HT1080 (cell line): ENCODE results near the gene DVL1. TPM values are rescaled to one million over a fixed set of nuclear protein-coding genes. Genes with fewer than 3 reads are reported as not detected.

ENCODE experiments used
- DNase-seq: peaks from one replicate; pipeline ENCODE4 v3.0.0-alpha.2; 2015; ENCODE audit warnings: low read depth
- total RNA-seq: library from RNA; depleted of rRNA; stranded (reverse); fragments of >200 nt; shearing (Covaris generic); gene quantifications from 2 replicates; pipeline ENCODE4 v1.2.3, GENCODE V29; 2014

Gene DVL1
- total RNA-seq, 1 experiment from 2014 or later = 113 TPM

DNA sequence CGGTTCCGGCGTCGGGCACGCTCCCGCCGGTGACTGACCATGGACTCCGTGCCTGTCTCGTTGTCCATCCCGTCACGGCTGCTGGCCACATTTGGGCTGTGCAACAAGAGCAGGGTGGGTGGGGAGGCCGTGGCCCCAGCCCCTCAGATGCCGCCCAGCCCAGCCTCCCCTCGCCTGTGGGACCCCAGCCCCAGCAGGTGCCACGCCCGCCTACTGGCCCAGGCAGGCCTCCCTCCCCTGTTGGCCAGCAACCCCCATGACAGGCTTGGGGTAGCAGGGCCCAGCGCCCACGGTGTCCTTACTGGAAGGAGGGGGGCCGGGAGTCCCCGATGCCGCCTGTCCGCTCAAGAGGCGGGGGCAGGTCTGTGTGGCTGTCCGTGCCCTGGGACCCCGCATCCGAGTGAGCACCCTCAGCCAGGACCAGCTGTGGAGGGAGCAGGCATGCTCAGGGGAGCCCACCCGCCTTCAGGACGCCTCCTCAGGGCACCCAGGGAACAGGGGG lies 7.1 kb downstream of the DVL1 start:
- no peak for DNase-seq

DNA sequence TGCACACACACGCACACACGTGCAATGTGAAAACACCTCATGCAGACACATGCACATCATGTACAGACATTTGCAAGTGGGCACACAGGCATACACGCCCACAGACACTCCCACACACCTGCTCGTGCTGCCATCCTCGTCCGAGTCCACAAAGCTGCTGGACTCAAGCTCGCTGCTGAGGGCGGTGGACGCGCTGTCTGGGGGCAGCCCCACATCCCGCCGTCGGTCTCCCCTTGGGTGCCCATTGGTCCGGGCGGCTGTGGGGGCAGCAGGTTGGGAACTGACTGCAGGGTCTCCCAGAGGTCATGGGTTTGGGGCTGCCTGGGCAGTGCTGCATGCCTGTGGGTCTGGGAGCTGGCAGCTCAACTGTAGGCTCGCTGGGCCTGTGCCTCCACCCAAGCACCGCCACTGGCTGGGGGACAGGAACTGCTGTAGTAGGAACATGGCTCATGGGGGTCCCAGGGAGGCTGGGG lies 7.6 kb downstream of the DVL1 start:
- DNase-seq = no peak

DNA sequence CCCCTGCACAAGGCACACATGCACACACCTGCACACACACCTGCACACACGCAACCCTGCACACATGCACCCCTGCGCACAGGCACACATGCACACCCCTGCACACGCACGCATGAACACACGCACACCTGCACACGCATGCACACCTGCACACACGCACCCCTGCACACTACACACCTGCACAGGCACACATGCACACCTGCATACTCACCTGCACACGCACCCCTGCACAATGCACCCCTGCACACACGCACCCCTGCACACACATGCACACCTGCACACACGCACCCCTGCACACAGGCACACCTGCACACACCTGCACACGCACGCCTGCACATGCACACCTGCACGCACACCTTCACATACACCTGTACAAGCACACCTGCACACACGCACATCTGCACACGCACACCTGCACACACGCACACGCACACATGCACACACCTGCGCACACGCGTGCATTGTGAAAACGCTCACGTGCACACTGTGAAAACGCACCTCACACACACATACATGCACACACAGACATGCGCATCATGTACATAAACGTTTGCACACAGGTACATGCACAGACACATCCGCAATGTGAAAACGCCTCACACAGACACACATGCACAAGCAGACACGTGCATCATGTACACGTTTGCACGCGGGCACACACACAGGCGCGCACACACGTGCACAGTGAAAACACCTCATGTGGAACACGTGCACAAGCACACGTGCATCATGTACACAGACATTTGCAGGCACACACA lies 8.2 kb downstream of the DVL1 start:
- DNase-seq = no peak

DNA sequence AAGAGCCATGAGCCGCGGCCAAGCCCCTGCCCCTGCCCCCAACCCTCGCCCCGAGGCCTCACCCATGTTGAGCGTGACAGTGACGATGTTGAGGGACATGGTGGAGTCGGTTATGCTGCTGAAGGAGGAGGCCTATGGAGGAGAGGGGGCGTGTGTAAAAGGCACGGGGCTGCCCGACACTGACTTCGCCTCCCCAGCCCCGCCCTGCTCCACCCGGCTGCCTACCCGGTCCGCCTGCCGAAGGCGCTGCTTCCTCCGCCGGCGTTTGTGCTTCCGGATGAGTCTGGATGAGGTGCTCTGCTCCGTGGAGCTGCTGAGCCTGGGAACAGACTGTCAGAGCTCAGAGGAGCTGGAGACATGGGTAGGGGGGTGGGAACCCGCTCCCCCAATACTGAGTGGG lies 9.0 kb downstream of the DVL1 start:
- DNase-seq = no peak

DNA sequence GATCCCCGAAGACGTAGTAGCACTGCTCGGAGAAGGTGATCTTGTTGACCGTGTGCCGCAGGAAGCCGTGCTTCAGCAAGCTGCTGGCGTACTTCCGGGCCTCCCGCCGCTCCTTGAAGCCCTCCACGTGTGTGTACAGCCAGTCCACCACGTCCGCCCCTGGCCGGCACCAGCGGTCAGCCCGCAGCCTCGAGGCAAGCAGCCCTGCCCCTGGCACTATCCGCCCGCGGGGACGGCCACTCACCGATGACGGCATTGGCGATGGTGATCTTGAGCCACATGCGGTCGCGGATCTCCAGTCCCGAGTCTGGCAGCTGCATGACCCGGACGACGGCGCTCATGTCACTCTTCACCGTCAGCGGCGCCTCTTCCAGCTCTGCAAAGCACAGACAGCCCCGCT lies 10.9 kb downstream of the DVL1 start:
- no peak for DNase-seq

DNA sequence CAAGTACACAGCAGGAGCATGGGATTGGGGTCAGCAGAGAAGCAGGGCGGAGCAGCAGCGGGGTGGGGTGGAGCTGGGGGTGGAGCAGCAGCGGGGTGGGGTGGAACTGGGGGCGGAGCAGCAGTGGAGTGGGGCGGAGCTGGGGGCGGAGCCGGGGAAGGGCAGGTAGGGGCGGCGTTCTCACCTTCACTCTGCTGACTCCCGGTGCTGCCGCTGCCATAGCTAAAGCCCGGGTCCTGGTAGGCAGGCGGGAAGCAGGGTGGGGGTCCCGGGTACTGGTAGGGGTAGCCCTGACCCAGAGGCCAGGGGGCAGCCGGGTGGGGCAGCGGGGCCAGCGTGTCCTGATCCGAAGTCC lies 11.4 kb downstream of the DVL1 start:
- no peak for DNase-seq

DNA sequence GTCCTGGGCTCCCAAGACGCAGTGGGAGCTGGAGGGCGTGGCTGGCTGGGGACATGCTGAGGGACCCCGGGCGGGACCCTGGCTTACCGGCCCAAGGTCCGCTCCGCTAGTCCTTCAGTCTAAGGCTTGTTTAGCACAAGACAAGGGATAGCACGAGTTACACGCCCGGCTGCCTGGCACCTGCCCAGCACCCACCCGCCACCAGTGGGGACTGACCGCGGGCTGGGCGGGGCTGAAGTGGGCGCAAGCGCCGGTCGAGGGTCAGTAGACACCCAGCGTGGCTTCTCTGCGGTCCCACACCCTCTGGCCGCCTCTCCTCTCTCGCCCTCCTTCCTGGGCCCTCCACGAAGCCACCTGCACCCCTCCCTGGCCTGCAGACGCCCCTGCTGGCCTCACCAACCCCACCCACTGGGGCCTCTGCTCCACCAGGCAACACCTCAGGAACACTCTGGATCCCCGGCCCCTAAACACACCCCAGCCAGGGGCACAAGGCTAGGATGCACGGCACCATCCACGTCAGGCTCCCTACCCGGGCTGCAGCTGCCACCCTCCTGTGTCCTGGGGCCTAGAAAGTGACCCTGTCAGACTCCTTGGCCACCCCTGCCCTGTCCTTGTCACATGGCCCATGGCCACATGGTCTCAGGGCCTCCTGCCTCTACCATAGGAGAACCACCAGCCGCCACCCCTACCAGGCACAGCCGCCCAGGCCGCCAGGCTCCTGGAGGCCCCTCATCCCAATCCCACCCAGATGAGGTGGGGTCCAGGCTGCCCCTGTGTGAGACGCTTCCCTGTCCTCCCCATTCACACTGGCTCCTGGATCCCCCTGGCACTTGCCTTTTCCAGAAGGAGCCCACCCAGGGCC lies 12.1 kb downstream of the DVL1 start:
- DNase-seq = no peak

DNA sequence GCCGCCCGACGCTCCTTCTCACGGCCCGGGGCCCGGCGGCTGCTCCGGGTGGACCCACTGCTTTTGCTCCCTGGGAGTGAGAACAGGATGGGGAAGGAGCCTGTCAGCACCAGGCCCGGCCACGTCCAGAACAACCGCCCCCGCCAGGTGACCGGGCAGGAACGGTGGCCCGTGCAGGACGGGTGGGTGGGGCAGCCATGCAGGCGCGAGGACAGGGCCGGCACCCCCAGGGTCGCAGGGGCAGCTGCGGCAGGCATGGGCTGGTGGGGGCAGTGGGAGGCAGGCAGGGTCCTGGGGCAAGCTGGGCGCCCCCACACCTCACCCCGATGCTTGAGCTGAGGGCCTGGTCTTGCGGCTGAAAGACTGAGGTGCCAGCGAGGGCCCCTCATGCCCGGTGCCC lies 12.8 kb downstream of the DVL1 start:
- DNase-seq = no peak

DNA sequence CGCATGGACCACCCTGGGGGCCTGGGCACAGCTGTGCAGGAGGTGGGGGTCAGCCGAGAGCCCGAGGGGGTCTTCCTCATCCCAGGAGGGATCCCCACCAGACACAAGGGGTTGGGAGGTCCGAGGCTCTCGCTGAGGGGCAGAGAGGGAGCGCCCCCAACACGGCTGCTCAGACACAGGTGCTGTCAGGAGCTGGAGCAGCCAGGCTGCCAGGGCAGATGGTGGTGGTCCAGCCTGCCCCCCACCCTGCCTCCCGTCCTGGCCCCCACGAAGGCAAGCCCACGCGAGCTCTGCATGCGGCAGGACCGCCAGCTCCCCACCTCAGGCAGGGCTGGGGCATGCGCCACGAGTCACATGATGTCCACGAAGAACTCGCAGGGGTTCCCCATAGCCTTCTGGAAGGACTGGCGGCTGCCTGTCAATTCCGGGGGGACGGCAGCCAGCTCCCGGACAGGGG lies 13.4 kb downstream of the DVL1 start:
- DNase-seq = no peak

DNA sequence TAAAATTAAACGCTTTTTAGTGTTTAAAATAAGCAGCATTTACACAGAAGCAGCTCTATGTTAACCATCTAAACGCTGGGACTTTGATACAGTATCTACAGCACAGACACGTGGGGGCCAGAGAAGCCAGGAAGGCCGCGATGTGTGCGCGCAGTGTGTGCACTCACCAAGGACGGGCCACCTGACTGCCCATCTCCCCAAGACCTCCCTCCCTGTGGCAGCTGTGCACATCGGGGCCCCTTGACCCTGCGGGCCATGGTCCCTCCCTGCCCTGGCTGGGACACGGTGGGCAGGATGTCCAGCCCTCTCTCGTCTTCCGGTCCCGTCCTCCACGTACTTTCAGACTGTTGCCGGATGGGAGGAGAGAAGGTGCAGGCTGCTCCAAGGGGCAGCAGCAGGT lies 13.9 kb downstream of the DVL1 start:
- DNase-seq = no peak

DNA sequence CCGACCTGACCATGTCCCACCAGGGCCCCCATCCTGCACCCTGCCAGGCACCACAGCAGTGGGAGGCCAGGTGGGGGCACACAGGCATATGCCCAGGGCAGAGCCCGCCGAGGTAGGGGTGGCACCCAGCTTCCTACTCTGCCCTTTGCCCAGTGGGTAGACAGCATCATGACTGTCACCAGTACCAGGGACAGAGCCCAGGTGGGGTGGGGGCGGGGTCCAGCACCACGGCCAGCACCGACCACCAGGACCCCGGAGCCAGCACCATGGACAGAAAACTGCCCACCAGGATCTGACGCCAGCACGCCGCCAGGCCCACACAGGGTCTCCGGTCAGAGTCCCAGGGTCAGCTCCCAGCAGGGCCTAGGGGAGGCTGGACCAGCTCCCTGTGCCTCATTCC lies 14.4 kb downstream of the DVL1 start:
- DNase-seq = no peak

DNA sequence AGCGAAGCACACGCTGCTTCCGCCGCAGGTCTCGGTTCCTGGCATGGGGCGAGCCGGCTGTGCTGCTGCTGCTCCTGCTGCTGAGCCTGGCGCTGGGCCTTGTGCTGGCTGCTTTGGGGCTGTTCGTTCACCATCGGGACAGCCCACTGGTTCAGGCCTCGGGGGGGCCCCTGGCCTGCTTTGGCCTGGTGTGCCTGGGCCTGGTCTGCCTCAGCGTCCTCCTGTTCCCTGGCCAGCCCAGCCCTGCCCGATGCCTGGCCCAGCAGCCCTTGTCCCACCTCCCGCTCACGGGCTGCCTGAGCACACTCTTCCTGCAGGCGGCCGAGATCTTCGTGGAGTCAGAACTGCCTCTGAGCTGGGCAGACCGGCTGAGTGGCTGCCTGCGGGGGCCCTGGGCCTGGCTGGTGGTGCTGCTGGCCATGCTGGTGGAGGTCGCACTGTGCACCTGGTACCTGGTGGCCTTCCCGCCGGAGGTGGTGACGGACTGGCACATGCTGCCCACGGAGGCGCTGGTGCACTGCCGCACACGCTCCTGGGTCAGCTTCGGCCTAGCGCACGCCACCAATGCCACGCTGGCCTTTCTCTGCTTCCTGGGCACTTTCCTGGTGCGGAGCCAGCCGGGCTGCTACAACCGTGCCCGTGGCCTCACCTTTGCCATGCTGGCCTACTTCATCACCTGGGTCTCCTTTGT lies 15.5 kb downstream of the DVL1 start:
- DNase-seq = no peak

DNA sequence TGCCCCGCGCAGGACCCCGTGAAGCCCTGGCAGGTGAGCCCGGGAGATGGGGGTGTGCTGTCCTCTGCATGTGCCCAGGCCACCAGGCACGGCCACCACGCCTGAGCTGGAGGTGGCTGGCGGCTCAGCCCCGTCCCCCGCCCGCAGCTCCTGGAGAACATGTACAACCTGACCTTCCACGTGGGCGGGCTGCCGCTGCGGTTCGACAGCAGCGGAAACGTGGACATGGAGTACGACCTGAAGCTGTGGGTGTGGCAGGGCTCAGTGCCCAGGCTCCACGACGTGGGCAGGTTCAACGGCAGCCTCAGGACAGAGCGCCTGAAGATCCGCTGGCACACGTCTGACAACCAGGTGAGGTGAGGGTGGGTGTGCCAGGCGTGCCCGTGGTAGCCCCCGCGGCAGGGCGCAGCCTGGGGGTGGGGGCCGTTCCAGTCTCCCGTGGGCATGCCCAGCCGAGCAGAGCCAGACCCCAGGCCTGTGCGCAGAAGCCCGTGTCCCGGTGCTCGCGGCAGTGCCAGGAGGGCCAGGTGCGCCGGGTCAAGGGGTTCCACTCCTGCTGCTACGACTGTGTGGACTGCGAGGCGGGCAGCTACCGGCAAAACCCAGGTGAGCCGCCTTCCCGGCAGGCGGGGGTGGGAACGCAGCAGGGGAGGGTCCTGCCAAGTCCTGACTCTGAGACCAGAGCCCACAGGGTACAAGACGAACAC lies 16.3 kb downstream of the DVL1 start:
- DNase-seq = no peak

DNA sequence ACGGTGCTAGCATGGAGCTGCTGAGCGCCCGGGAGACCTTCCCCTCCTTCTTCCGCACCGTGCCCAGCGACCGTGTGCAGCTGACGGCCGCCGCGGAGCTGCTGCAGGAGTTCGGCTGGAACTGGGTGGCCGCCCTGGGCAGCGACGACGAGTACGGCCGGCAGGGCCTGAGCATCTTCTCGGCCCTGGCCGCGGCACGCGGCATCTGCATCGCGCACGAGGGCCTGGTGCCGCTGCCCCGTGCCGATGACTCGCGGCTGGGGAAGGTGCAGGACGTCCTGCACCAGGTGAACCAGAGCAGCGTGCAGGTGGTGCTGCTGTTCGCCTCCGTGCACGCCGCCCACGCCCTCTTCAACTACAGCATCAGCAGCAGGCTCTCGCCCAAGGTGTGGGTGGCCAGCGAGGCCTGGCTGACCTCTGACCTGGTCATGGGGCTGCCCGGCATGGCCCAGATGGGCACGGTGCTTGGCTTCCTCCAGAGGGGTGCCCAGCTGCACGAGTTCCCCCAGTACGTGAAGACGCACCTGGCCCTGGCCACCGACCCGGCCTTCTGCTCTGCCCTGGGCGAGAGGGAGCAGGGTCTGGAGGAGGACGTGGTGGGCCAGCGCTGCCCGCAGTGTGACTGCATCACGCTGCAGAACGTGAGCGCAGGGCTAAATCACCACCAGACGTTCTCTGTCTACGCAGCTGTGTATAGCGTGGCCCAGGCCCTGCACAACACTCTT lies 17.0 kb downstream of the DVL1 start:
- DNase-seq = no peak

DNA sequence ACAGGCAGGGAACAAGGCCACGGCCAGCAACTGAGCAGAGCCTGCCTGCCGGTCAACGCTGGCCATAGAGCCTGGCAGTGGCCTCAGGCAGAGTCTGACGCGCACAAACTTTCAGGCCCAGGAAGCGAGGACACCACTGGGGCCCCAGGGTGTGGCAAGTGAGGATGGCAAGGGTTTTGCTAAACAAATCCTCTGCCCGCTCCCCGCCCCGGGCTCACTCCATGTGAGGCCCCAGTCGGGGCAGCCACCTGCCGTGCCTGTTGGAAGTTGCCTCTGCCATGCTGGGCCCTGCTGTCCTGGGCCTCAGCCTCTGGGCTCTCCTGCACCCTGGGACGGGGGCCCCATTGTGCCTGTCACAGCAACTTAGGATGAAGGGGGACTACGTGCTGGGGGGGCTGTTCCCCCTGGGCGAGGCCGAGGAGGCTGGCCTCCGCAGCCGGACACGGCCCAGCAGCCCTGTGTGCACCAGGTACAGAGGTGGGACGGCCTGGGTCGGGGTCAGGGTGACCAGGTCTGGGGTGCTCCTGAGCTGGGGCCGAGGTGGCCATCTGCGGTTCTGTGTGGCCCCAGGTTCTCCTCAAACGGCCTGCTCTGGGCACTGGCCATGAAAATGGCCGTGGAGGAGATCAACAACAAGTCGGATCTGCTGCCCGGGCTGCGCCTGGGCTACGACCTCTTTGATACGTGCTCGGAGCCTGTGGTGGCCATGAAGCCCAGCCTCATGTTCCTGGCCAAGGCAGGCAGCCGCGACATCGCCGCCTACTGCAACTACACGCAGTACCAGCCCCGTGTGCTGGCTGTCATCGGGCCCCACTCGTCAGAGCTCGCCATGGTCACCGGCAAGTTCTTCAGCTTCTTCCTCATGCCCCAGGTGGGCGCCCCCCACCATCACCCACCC lies 17.9 kb downstream of the DVL1 start, which contains the start of gene TAS1R3:
Gene TAS1R3 (plus strand): TSS at position 213 of the 898 bp plus-strand sequence. CDS start 66 bp downstream, at position 279.
- DNase-seq = no peak

DNA sequence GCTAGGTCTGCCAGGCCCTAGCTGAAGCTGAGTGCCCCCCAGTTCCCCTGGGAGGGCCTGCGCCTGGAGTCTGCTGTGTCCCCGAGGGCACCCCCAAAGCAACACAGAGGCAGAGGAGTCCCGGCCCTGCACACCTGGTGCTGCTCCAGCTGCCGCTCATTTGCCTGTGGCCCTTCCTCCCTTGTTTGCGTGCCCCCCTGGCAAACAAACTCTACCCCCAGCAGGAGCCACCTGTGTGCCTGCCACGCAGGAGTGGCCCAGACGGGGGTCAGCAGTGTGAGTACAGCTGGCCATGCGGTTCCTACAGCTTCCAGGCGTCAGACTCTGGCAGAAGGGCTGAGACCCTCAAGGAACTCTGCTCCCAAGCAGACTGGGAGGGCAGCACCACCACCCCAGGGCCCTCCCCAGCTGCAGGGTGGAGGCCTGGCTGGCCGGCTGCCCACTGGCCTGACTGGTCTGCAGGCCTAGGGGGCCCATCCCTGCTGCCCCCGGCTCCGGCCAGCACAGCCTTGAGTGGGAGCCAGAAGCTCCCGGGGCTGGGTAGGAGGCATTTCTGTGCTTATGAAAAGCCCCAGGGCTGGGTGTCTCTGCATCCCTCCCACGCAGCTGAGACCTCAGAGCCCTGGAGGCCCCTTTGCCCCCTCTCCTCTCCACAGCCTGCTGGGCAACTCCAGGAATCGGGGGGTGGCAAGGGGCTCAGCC lies 18.7 kb downstream of the DVL1 start:
- DNase-seq = no peak

DNA sequence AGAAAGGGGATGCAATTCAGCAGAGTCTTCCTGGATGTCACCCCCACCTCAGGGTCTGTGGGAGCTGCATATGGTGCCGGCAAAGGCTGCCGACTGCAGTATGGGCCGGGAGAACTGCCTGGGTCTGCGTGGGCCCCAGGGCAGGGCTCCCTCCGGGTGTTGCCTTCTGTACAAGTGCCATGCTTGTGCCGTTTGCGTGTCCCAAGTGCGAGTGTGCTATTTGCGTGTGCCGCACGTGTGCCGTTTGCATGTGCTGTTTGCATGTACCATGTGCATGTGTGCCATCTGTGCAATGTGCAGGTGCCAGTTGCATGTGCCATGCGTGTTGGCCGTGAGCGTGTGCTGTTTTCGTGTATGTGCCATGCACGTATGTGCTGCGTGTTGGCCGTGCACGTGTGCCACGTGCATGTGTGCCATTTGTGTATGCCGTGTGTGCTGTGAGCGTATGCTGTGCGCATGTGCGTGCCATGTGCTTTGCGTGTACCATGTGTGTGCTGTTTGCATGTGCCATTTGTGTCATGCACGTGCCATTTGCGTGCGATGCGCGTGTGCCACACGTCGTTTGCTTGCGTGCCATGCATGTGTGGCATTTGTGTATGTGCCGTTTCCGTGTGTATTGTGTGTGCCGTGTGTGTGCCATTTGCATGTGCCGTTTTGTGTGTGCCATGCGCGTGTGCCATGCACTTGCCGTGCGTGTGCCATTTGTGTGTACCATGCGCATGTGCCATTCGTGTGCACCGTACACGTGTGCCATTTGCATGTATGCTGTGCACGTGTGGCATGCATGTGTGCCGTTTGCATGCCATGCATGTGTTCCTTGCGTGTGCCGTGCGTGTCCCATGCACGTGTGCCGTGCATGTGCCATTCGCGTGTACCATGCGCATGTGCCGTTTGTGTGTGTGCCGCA lies 19.7 kb downstream of the DVL1 start:
- DNase-seq = no peak

DNA sequence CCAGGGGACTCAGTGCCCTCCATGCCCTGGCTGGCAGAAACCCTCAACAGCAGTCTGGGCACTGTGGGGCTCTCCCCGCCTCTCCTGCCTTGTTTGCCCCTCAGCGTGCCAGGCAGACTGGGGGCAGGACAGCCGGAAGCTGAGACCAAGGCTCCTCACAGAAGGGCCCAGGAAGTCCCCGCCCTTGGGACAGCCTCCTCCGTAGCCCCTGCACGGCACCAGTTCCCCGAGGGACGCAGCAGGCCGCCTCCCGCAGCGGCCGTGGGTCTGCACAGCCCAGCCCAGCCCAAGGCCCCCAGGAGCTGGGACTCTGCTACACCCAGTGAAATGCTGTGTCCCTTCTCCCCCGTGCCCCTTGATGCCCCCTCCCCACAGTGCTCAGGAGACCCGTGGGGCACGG lies 21.0 kb downstream of the DVL1 start:
- no peak for DNase-seq
